ENCODE results near the gene ALK.

The ALK gene

DNA sequence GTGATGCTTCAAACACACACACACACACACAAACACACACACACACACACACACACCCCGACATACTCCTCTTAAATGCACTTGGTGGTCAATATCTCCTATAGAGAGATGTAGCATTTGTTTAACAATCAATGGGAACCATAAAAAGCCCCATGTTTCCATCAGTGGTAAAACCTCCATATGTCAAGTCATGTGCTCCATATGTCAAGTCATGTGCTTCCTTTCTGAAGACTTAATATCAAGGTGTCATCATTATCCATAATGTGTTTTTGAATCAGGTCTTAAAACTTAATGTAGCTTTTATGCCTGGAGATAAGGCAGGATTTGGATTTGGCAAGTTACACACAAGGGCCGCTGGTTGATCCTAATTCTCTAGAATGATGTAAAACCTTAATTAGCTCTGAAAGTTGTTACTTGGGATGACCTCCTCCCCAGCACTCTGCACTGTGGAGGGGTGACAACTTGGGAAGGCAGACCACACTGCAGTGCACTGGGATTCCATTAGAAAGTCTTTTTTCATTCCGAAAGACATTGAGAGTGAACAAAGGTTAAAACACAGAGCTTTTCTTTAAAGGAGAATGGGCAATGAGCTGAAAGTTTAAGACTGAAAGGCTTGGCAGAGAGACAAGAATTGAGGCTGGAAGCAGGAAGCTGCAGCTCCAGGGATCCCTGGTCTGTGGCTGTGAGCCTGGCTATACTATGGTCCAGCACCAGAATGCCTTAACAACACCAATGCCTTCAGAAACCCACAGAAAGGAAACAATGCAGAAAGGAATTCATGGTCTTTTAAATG, 26.4 kb downstream of the ALK start:
- no peak overlapping the region for H3K4me3 ChIP-seq (ENCODE audit: low read depth, low read length)
- TF ChIP-seq, protein P1, sequence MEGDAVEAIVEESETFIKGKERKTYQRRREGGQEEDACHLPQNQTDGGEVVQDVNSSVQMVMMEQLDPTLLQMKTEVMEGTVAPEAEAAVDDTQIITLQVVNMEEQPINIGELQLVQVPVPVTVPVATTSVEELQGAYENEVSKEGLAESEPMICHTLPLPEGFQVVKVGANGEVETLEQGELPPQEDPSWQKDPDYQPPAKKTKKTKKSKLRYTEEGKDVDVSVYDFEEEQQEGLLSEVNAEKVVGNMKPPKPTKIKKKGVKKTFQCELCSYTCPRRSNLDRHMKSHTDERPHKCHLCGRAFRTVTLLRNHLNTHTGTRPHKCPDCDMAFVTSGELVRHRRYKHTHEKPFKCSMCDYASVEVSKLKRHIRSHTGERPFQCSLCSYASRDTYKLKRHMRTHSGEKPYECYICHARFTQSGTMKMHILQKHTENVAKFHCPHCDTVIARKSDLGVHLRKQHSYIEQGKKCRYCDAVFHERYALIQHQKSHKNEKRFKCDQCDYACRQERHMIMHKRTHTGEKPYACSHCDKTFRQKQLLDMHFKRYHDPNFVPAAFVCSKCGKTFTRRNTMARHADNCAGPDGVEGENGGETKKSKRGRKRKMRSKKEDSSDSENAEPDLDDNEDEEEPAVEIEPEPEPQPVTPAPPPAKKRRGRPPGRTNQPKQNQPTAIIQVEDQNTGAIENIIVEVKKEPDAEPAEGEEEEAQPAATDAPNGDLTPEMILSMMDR (IDR thresholded peaks at IDR 0.05; ENCODE audit: control insufficient read depth, extremely low read depth, insufficient read depth): no peak
- DNase-seq (ENCODE audit: low read depth): no peak

DNA sequence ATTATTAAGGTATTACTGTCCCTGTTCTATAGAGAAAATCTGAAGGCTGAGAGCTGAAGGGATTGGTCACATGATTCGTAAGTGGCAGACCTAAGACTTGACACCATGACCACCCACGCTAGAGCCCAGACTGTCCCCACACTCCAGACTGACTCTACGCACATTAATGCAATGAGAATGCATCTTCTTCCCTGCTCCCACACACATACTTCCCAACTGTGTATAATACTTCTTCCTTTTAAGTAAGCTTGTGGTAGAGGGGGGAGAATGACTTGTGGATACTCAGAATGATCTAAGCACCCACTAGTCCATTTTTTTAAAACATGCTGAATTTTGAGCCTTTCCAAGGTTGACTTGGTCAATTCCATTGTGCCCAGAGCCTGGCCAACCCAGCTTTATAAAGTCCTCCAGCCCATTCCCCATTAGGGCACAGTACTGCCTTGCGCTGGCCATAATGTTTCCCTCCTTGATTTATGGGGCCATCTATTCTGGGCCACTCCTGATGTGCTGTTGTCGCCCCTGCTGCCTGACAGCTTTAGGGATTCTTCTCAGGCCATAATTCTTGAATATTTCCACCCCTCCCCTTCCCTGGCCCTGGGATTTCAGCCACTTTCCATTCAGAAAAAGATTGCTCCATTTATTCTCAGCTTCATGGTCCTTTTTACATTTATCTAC, 28.7 kb downstream of the ALK start:
- TF ChIP-seq, protein P1 (IDR thresholded peaks at IDR 0.05; ENCODE audit: control insufficient read depth, extremely low read depth, insufficient read depth): no peak
- DNase-seq (ENCODE audit: low read depth): no peak
- H3K4me3 ChIP-seq (ENCODE audit: low read depth, low read length): no peak overlapping the region

DNA sequence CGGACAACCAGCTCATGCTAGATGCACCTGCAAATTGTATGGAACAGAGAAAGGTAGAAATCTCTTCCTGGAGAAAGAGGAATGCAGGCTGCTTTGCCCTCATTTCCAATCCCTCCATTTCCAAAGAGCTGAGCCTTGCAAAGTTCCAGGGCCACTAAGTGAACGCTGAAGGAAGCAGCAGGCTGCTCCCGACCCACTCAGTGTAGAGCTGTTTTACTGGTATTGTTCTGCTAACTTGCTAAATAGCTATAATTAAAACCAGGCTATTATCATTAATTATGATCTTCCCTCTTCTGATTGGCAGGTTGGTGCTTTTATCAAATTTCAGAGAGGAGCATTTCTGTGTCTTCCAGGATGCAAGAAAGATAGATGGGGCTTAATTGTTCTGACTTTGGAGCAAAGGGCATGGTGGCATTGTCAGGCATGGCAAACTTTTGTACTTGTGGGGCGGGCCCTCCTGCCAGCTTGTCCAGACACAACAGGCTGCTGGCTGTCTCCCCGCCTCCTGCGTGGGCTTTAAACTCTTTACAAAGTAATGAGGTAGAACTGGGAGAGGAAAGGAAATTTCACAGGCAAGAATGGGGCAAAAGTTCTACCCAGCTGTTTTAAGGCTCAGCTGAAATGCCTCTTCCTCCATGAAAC, 40.2 kb downstream of the ALK start:
- DNase-seq (ENCODE audit: low read depth): no peak
- TF ChIP-seq, protein P1 (IDR thresholded peaks at IDR 0.05; ENCODE audit: control insufficient read depth, extremely low read depth, insufficient read depth): no peak
- no peak overlapping the region for H3K4me3 ChIP-seq (ENCODE audit: low read depth, low read length)

DNA sequence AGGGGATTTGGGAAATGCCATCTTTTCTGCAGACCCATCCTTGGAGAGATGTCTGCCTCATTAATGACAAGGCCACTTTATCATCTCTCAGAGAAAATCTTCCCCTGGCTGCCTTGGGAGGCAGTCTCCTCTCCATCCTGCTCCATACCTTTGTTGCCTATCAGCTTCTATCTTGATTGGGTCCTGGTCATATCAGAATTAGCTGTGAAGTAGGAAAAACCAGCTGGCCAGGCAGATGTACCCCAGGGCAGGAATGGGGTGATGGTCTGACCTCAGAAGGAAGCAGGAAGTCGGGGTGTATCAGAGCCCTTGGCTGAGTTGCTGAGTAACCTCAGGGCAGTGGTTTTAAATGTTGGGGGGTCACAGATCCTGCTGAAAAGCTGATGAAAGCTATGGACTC, 41.3 kb downstream of the ALK start:
- no peak overlapping the region for H3K4me3 ChIP-seq (ENCODE audit: low read depth, low read length)
- DNase-seq (ENCODE audit: low read depth): no peak
- TF ChIP-seq, protein P1 (IDR thresholded peaks at IDR 0.05; ENCODE audit: control insufficient read depth, extremely low read depth, insufficient read depth): no peak

DNA sequence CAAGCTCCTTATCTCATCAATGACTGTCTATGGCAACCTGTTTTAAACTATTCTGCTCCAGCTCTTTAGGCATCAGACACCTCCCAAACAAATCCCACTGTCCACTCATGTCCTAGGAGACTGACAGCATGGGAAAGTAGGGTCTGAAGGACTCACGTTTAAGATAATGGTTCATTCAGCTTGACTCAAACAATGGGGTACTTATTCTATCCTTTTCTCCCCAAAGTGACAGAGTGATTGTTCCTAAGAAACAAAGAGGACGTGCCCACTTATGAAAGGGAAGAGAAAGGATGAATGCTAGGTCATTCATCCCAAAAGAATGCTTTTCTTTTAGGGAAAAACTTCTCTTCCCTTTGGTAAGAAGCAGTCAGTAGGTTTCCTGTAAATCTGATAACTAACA, 41.9 kb downstream of the ALK start:
- no peak for DNase-seq (ENCODE audit: low read depth)
- no peak overlapping the region for H3K4me3 ChIP-seq (ENCODE audit: low read depth, low read length)
- TF ChIP-seq, protein P1 (IDR thresholded peaks at IDR 0.05; ENCODE audit: control insufficient read depth, extremely low read depth, insufficient read depth): no peak

DNA sequence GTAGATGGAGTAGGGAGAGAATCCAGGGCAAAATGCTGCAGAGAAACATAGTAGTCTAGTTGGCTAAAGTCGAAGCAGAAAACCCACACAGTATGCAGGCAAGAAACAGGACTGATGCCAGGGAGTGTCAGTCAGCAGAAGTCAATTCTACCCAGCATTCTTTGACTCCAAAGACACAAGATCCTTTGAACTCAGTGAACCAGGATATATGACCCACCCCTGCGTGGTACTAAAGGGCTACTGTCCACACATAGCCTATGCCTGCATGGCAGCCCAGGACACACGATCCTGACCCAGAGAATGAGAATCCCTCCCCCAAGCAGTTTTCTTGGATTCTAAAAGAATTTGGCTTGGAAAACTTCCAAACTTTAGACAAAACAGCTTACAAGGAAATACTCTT, 42.5 kb downstream of the ALK start:
- DNase-seq (ENCODE audit: low read depth): peak; percentile 6
- TF ChIP-seq, protein P1 (IDR thresholded peaks at IDR 0.05; ENCODE audit: control insufficient read depth, extremely low read depth, insufficient read depth): no peak
- H3K4me3 ChIP-seq (ENCODE audit: low read depth, low read length): no peak overlapping the region
